Measurements from ENCODE around the gene DNAJB8. TPM values are rescaled to one million over a fixed set of nuclear protein-coding genes. Genes with fewer than 3 reads are reported as not detected.

The DNAJB8 gene
- total RNA-seq, 4 donors from 2014 or later, result not detected

GRCh38 chr3:128471110-128471509 lies 4.4 kb upstream of the DNAJB8 start:
- TF ChIP-seq CTCF (IDR thresholded peaks at IDR 0.05; ENCODE audit: low read depth), result no peak

- TF ChIP-seq CTCF (IDR thresholded peaks at IDR 0.05; ENCODE audit: low read depth), result no peak
Observed at GRCh38 chr3:128470134-128470899, 3.6 kb upstream of the DNAJB8 start.

- no peak for TF ChIP-seq CTCF (IDR thresholded peaks at IDR 0.05; ENCODE audit: low read depth)
Observed at GRCh38 chr3:128469556-128469955, 2.9 kb upstream of the DNAJB8 start.

- TF ChIP-seq CTCF (IDR thresholded peaks at IDR 0.05; ENCODE audit: low read depth), result no peak
Observed at GRCh38 chr3:128468791-128469527, 2.3 kb upstream of the DNAJB8 start.

GRCh38 chr3:128468285-128468790 lies 1.6 kb upstream of the DNAJB8 start:
- no peak for TF ChIP-seq CTCF (IDR thresholded peaks at IDR 0.05; ENCODE audit: low read depth)

- no peak for TF ChIP-seq CTCF (IDR thresholded peaks at IDR 0.05; ENCODE audit: low read depth)
Observed at GRCh38 chr3:128464702-128465101, 2.0 kb downstream of the DNAJB8 start.

GRCh38 chr3:128464188-128464587 lies 2.5 kb downstream of the DNAJB8 start:
- no peak for TF ChIP-seq CTCF (IDR thresholded peaks at IDR 0.05; ENCODE audit: low read depth)

All from subcutaneous adipose tissue (tissue), 4 donors.